Measurements from ENCODE around the gene SMTN.
"Not testable (repeated sequence)": the region's sequence is repeated elsewhere in the genome, so short reads cannot be mapped to it uniquely, and the experiment has no call there.

SMTN gene

DNA sequence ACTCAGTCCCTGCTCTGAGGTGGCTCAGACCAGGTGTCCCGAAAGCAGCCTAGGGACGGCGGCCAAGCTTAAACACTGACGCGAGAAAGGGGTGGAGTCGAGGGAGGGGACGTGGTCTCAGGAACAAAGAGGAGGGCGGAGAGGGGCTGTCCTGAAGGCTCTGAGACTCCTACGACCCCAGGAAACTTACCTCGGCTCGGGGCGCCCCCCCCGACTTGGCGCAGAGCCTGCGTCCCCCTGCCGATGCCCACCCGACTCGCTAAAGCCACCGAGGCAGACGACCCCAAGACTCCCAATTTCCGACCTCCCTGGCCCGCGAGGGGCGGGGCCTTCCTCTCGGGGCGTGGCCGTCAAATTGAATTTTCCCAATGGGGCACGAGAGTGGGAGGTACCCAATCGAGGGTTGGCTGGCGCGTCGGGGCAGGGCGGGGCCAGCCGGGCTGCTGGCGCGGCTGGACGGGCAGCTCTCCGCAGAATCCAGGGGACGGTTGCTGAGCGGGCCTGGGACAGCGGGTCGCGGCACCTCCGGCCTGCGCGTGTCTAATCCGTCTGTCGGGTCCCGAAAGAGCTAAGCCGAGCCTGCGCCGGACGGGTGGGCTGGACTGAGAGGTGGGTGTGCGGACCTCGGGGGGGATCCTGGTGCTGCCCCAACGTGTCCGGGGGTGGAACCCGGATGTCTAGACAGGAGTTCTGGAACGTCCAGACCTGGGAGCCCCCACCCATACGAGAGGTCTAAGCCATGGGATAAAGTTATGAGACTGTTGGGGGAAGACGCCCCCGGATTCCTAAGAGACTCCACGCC is at the start of gene SMTN:
Gene SMTN, plus strand, starts transcription at position 471 of the 802 bp plus-strand sequence. CDS start 1,941 bp downstream, outside the sequence.
- DNase-seq (ENCODE audit: low read depth): peak; percentile 91

DNA sequence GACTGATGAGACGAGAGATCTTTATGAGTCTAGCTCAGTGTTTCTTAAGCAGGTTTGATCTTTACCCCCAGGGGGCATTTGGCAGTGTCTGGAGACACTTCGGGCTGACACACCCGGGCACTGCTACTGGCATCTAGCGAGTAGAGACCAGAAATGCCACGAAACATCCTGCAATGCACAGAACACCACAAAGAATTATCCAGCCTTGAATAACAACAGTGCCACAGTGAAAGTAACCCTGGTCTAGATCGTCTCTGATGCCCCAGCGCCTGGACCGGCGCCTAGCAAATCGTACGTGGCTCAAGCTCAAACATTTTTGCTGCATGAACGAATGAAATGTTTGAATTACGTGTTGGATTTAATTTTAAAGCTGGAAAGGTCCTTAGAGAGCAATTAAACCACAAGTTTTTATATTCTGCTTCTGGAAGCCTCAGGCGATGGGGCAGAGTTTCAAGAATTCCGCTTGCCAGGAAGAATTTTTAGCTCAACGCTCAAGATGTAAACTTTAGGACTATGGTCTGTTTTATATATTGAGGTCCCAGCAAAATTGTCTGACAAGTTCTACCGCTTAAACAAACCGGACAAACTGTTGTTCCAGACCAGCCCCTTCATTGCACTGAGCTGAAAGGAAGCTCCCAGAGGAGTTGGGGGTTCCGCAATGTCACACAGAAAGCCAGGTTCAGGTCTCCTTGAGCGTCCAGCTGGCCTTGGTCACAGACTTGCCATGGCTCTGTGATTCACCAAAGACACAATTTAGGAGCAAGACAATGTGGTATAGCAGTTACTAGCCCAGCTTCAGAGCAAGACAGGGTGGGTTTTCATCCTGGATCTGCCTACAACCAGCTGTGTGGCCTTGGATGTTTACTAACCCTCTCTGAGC is 44.2 kb upstream of the SMTN start:
- DNase-seq (ENCODE audit: low read depth): peak; percentile 96

DNA sequence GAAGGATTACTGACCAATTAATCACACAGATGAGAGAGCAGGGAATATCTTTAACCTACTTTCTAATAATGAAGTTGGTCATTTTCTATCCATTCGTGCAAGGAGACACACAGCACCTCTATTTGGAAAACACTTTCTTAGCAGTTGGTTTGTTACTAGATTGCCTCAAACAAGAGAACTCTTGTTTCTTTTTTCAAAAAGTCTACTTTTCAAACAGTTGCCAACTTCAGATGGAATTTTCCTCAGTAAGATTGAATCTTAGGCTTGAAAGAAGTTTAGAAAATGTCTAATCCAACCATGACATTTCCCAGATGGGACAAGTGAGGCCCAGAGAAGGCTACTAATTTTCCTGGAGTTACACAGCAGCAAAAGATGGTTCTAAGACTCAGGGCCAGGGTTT is 42.4 kb upstream of the SMTN start:
- no peak for DNase-seq (ENCODE audit: low read depth)

DNA sequence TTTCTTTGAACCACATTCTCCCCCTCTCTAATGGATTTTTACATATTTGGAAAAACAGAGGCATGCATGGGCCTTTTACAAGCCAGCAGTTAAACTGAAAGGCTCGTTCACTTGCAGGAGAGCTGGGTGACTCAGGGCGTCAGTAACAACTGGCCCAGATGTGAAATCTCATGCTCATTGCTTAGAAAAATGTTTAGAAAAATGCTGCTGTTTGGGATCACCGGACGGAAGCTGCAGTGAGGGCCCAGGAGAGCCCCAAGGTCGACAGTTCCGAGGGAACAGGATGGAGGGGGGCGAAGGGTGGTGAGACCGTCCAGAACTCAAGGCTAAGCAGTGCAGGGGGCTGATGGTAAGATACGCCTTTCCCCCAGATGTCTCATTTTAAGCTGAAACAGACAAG is 41.7 kb upstream of the SMTN start:
- peak; percentile 90 for DNase-seq (ENCODE audit: low read depth)

DNA sequence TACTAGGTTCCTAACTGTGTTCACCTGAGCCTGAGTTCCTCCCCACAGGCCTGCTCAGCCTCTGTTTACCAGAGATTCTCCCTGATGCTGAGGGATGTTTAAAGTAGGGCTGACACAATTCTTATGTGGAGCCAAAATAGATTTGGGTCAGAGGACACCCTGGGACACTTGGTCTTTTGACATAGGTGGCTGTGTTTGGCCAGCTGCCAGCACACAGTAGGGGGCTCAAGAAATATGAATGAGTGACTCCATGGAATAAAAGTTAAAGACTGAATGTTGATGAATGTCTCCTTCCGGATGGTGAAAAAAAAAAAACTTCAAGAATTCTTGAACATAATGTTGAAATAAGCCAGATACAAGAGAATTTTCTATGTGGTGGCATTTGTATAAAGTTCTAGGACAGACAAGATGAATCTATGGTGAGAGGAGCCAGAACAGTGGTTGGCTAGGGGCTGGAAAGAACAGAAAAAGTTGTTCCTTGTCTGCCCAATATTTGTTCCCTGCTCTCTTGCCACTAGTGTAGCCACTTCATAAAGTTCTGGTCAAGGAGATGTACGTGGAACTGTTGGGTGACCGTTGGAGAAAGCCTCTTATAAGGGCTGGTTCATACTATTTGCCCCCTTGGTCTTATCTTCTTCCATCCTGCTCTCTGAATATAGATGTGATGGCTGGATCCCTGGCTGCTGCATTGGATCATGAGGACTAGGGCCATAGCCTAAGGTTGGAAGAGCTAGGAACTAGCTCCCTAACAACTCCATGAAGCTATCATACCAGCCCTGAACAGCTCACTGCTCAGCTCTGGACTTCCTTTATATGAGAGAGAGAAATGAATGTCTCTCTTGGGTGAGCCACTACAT is 40.3 kb upstream of the SMTN start:
- no peak for DNase-seq (ENCODE audit: low read depth)

DNA sequence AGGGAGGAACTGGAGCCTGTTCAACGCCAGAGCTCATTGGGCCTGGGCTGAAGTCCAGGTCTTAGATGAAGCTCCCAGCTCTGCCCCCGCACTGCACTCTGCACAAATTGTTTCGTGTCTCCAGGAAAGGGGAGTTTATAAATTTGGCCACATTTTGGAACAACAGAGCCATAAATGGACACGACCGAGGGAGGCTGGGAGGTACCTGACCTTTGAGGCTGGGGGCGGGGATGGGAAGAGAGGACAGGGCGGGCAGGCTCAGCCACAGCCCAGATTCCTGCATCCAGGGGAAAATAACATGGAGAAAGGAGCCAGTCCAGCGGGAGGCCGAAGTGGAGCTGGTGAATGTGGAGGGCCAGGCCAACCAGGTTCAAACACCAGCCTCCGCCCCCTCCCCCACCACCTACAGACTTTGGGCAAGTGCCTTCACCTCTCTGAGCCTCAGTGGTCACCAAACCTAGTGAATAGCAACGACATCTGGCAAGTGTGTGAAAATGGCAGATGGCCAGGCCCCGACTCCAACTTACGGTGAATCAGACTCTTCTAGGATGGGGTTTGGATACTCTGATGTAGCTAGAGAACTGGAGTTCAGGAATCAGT is 36.8 kb upstream of the SMTN start:
- DNase-seq (ENCODE audit: low read depth): peak; percentile 64

DNA sequence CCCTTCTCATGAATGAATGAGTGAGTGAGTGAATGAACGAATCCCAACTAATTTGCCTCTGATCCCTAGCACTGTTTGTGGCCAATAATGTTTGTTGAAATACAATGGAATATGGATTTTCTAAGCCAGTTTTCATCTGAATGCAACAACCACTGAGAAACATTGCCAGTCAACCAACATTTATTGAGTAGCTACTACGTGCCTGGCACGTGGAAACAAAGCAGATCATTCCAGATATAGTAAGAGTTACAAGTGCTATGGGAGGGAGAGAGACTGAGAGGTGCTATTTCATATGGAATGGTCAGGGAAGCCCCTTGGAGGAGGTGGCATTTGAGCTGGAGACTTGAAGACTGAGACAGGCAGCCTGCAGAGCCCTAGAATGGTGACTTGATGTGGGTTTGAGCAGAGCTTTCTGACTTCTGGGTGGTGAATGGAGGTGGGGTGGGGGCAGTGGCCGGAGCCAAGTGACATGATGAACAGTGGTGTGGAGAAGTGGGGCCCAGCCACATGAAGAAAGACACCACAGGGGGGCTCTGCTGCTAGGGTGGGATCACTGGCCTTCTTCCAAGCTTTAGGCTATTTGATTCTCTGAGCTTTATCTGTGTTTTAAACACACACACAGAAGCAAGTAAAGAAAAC is 35.1 kb upstream of the SMTN start:
- DNase-seq (ENCODE audit: low read depth): no peak

DNA sequence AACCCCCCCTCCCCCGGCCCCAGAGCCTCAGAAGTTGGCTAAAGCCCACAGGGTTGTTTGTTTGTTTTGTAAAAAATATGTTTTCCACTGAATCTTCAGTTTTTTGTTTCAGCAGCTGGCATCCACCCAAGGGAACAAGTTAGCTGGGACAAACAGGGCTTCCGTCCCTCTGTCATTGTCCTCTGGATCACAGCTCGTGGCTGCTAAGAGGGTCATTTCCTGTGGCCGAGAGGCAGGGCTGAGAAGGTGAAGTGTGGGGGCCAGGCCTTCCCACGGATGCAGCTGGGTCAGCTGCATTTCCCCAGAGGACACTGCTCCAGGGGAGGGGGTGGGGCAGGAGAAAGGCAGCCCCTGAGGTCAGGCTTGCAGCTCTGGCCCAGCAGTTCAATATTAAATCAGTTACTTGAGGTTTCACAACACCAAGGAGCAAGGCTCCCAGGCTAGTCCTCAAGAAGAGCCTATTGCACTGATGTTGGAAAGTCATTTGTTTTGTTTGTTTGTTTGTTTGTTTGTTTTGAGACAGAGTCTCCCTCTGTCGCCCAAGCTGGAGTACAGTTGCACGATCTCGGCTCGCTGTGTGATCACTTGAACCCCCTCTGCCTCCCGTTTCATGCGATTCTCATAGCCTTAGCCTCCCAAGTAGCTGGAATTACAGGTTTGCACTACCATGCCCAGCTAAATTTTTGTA is 34.4 kb upstream of the SMTN start:
- DNase-seq (ENCODE audit: low read depth): peak; percentile 54

DNA sequence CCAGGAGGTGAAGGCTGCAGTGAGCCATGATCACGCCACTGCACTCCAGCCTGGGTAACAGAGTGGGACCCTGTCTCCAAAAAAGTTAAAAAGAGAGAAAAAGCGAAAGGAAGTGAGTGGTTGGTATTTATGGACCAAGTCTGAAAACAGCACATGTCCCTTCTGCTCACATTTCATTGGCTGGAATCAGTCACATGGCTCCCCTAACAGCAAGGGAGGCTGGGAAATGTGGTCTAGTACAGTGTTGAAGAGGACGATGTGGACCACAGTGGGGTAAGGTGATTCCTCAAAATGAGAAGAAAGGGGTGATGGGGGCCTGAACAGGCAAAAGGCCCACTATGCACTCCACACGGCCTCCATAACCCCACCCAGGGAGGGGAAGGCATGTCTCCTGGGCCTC is 32.5 kb upstream of the SMTN start:
- DNase-seq (ENCODE audit: low read depth): no peak

DNA sequence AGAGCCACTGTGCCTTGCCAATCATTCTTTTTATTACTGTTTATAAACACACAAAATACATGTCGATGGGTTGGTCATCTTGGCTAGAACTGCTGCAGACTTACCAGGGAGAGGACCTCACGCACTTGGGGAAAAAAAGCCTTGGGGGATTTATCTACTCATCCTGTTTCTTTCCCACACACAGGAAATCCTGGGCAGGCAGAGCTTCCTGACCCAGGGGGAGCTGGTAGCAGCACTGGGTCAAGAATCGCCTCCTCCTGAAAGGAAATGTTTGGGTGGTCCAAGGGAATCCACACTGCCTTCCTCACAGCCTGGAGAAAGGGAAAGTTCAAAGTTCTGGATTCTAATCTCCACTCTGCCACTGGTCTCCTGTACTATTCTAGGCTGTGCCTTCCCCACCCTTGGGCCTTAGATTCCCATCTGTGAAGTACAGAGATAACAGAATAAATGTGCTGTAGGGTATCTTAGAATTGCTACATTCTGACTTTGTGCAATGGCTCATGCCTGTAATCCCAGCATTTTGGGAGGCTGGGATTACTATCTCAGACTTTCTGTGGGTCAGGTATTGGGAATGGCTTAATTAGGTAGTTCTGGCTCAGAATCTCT is 31.2 kb upstream of the SMTN start:
- peak; percentile 74 for DNase-seq (ENCODE audit: low read depth)

DNA sequence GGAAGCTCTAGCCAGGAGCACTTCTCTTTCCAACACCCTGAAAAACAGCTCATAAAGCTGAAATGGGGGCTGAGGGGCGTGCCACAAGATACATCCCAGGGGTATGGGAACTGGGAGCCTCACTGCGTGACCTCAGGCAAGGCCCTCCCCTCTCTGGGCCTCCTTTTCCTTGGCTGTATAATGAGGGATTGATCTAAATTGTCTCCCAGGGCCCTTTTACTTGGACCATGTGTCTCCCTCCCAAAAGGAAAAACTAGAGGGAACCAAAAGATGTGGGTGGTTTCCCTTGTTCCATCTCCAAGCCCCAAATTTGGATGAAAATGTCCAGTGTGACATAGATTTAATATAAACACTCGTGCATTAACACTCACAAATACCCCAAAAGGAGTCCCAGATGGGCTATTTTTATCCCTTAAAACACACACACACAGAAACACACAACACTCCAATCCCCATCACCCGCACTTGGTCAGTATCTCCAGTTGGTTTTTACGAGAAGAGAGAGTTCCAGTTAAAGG is 25.9 kb upstream of the SMTN start:
- DNase-seq (ENCODE audit: low read depth): no peak

DNA sequence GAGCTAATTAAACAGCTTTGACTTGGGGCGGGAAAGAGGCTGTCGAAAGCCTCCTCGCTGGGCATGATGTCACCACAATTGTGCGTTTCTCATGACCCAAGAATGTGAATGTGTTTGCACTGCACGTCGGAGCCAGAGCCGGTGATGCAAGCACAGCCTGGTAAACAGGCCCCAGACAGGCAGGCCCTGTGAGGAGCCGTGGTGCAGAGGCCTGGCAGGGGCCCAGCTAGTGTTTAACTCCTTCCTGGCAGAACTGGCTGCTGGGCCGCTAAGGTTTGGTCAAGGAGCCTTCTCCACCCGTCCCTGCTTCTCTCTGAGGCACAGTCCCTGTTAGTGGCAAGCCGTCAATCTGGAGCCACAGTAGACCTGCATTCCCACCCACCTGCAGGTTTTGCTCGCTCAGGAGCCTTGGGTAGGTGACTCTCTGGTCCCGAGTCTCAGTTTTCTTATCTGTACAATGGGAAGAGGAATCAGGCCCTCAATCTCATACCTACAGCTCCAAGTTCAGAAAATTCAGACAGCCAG is 25.4 kb upstream of the SMTN start:
- DNase-seq (ENCODE audit: low read depth): peak; percentile 99

DNA sequence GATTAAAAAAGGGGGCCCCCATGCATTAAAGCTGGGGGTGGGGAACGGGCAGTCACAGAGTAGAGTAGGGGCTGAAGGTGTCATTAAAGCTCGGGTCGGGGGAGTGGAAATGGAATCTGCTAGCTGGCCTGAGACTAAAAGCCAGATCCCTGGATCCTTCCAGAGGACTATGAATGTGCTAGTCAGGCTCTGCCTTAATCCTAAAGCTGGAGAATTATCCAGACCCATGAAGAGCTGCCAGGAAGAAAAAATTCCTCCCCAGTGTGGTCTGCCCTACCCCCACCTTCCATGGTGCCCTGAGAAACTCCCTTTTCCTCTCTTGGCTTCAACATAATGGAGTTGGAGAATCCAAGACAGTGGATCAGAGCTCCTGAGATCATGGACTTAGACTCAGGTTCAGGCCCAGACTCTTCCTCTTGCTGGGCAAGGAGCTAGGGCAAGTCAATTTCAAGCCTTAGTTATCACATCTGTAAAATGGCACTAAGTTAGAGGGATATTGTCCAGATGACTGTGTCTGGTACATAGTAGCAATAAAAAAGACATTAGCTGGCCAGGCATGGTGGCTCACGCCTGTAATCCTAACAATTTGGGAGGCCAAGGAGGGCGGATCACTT is 24.0 kb upstream of the SMTN start:
- peak; percentile 50 for DNase-seq (ENCODE audit: low read depth)

DNA sequence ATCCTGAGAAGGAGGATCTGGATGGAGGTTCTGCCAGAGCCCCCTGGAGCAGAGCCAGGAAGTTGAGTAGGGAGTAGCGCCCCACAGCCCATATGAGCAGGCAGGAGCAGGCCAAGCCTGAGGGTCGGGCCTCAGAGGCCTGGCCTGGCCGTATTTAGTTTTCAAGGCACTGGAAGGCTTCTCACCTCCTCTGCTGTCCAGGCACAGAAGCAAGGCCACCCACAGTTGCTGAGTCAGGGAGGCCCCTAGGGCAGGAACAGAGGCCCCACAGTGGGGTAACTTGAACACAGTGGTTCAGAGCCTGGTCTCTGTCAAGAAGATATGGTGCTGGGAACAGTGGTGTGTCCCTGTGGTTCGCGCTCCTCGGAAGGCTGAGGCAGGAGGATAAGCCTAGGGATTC is 21.5 kb upstream of the SMTN start:
- not testable (repeated sequence) for DNase-seq (ENCODE audit: low read depth)

DNA sequence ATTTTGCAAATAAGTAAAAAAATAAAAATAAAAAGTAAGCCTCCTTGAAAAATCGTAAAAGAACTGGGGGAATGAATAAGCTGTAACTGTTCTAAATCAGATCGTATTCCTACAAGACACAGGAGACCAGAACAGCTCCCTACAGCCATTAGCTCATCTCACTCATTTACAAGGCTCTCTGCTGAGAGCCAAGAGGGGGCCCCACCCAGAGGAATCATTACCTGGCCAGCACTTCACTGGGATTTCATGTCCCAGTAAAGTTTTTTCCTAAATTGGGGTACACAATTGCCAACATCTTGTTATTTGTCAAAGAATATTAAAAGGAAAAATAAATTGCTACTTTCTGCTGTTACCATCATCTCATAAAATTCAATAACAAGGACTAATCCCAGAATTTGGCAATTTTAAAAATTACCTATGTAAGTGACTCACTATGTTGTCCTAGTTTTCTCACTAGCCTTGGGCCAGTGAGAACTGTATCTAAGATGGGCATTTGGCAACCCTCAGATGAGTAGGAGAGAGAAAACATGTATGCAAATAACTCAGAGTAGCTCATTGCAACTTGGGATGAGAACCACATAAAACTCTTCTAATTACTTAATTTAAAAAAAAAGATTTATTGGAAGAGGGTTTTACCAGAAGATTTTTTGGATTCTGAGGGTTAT is 18.4 kb upstream of the SMTN start:
- DNase-seq (ENCODE audit: low read depth): no peak

DNA sequence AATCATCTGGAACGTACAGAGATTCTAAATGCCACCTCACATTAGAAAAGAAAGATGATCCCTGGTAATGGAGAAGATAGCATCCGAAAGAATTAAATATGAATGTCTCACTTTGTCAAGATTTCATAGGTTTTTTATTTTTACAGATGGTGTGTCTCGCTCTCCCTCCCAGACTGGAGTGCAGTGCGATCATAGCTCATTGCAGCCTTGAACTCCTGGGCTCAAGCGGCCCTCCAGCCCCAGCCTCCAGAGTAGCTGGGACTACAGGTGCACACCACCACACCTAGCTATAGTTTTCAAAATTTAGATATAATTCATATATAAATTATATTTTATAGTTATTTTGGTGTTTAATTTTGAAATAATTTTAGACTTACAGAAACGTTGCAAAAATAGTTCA is 16.7 kb upstream of the SMTN start:
- DNase-seq (ENCODE audit: low read depth): no peak

DNA sequence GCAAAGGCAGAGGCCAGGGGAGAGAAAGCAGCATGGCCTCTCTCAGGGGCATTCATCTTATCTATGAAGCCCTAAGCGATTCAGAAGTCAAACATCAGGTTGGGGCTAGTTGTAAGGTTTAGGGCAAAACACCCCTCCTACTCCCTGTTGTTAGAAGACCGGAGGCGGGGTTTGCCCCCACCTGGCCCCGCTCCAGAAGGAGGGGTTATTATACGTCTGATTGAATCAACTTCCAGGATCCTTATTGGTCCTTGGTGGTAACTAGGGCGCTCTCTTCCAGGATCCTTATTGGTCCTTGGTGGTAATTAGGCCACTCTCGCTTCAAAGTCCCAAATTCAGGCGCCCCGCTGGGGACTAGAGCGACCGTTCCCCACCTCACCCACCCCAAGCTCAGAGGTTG is 12.1 kb upstream of the SMTN start:
- no peak for DNase-seq (ENCODE audit: low read depth)

DNA sequence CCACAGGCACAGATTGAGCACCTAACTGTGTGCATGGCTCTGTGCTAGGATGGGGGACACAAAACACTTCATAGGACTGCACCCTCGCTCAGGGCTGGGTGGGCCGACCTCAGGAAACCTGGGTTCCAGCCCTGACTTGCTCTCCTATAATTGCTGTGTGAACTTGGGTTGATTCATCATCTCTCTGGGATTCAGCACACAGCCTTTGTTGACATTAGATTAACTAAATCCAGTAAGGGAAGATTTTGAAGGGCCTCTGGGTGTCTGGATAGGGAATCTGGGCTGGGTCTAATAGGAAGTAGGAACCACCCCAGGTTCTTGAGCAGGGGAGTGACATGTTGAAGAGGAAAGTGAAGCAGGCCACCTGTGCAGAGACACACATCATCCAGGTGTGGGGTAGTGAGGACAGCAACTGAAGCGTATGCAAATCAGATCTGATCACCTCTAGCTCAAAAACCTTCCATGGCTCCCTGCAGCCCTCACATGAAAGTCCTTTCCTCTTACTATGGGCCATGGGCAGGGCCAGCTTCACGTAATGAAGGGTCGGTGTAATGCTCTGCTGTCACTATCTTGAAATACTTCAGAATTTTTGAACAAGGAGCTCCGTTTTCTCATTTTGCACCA is 11.3 kb upstream of the SMTN start:
- not testable (repeated sequence) for DNase-seq (ENCODE audit: low read depth)
